Thyroid gland (tissue), 4 donors: Measurements from ENCODE around the gene PRKCH. TPM values are rescaled to one million over a fixed set of nuclear protein-coding genes. Genes with fewer than 3 reads are reported as not detected.

Source experiments
- DNase-seq, 2 donors: peaks; one replicate each; pipeline ENCODE4 v3.0.0-alpha.2; 2019
- H3K27ac ChIP-seq, 3 donors: fragments of 200-600 bp; sonication (generic); 1 replicate in 2 of 3; 2 replicates in 1 of 3; pipeline ENCODE4 v1.5.1; 2016 to 2019; ENCODE audit warnings: mild to moderate bottlenecking in 1 of 3, moderate library complexity in 1 of 3
- H3K27me3 ChIP-seq: fragments of 200-600 bp; sonication (generic); one replicate; pipeline ENCODE4 v1.5.1; 2019
- H3K36me3 ChIP-seq, 2 donors: fragments of 200-600 bp; sonication (generic); one replicate each; pipeline ENCODE4 v1.5.1; 2016 to 2019
- H3K4me1 ChIP-seq, 2 donors: fragments of 200-600 bp; sonication (generic); one replicate each; pipeline ENCODE4 v1.5.1; 2017 to 2019
- H3K4me3 ChIP-seq, 3 donors: fragments of 200-600 bp; sonication (generic); replicated peaks in 1 of 3; 1 replicate in 2 of 3; 2 replicates in 1 of 3; pipeline ENCODE4 v1.5.1; 2016; ENCODE audit warnings: mild to moderate bottlenecking in 1 of 3
- H3K9me3 ChIP-seq: fragments of 200-600 bp; sonication (generic); one replicate; pipeline ENCODE4 v1.5.1; 2017
- CTCF ChIP-seq, 6 experiments: fragments of 200-600 bp in 3 of 6; fragments of 450-650 bp in 3 of 6; sonication (generic) in 3 of 6; IDR thresholded peaks; one replicate each; pipeline ENCODE4 v1.5.1; 2016 to 2019; ENCODE audit warnings: antibody characterized with exemption in 6 of 6, mild to moderate bottlenecking in 2 of 6, inconsistent platforms in 1 of 6, moderate library complexity in 1 of 6
- POLR2A ChIP-seq, 2 donors: fragments of 450-650 bp; IDR thresholded peaks; one replicate each; pipeline ENCODE4 v1.6.1; 2017; ENCODE audit warnings: antibody characterized with exemption in 2 of 2, mild to moderate bottlenecking in 2 of 2, moderate library complexity in 1 of 2
- WGBS, 2 donors: methylation state at CpG; one replicate each; pipeline ENCODE4 v1.1.5; 2017; 5-methylcytosine and 5-hydroxymethylcytosine counted together
- intact Hi-C: fragments of 100-400 bp; cut with DNase I; formaldehyde crosslinking; loops from one replicate; pipeline ENCODE4 v1.15.1; 2023
- total RNA-seq, 4 donors: library from RNA; depleted of rRNA; stranded (reverse); fragments of >200 nt; gene quantifications; one replicate each; pipeline ENCODE4 v1.2.3, GENCODE V29; 2016

Gene PRKCH
- total RNA-seq, 4 donors from 2014 or later = 34.0 to 68.7 (median 49.8) TPM

GRCh38 chr14:61491876-61492434, 170.6 kb downstream of the PRKCH start:
- intact Hi-C loops = no loop called here
- WGBS, 2 donors = 83 to 85% methylated on average over 5 of the region's 5 CpGs
- peaks cover 21 to 48% of the 10 kb centered on the region in 2 donors for H3K4me1 ChIP-seq
- peak overlapping the region; percentile 73 to 87 (median 80) for H3K27ac ChIP-seq
- no peaks in the 10 kb centered on the region for H3K36me3 ChIP-seq
- H3K4me3 ChIP-seq = no peak overlapping the region
- no peaks in the 10 kb centered on the region for H3K9me3 ChIP-seq
- DNase-seq = no peak
- no peak for TF ChIP-seq POLR2A (IDR thresholded peaks at IDR 0.05)
- TF ChIP-seq CTCF (IDR thresholded peaks at IDR 0.05) = no peak
- no peaks in the 10 kb centered on the region for H3K27me3 ChIP-seq

GRCh38 chr14:61492474-61492873, 171.1 kb downstream of the PRKCH start:
- TF ChIP-seq CTCF (IDR thresholded peaks at IDR 0.05) (no peak), POLR2A (IDR thresholded peaks at IDR 0.05) (no peak)
- peaks cover 21 to 48% of the 10 kb centered on the region in 2 donors for H3K4me1 ChIP-seq
- DNase-seq = no peak
- no peaks in the 10 kb centered on the region for H3K9me3 ChIP-seq
- no peaks in the 10 kb centered on the region for H3K27me3 ChIP-seq
- 94 to 95% methylated on average over 3 of the region's 3 CpGs for WGBS, 2 donors
- H3K4me3 ChIP-seq = no peak overlapping the region
- no peaks in the 10 kb centered on the region for H3K36me3 ChIP-seq
- intact Hi-C loops = no loop called here
- H3K27ac ChIP-seq = peak overlapping the region in 2 of 3 donors; percentile 73 to 80

GRCh38 chr14:61493239-61493638, 171.9 kb downstream of the PRKCH start:
- WGBS, 2 donors = 67 to 95% methylated on average over 2 to 3 of the region's 3 CpGs
- TF ChIP-seq CTCF (IDR thresholded peaks at IDR 0.05) (no peak), POLR2A (IDR thresholded peaks at IDR 0.05) (no peak)
- no peaks in the 10 kb centered on the region for H3K9me3 ChIP-seq
- no peaks in the 10 kb centered on the region for H3K27me3 ChIP-seq
- no peak for DNase-seq
- H3K4me1 ChIP-seq = peaks cover 22 to 51% of the 10 kb centered on the region in 2 donors
- H3K36me3 ChIP-seq = no peaks in the 10 kb centered on the region
- intact Hi-C loops = no loop called here
- H3K27ac ChIP-seq = peak overlapping the region in 2 of 3 donors; percentile 73 to 80
- H3K4me3 ChIP-seq = no peak overlapping the region

GRCh38 chr14:61494018-61494417, 172.6 kb downstream of the PRKCH start:
- DNase-seq = no peak
- 65 to 86% methylated on average over 1 of the region's 1 CpG for WGBS, 2 donors
- no peaks in the 10 kb centered on the region for H3K36me3 ChIP-seq
- no peaks in the 10 kb centered on the region for H3K27me3 ChIP-seq
- intact Hi-C loops = no loop called here
- H3K9me3 ChIP-seq = no peaks in the 10 kb centered on the region
- no peak overlapping the region for H3K4me3 ChIP-seq
- TF ChIP-seq CTCF (IDR thresholded peaks at IDR 0.05) (no peak), POLR2A (IDR thresholded peaks at IDR 0.05) (no peak)
- no peak overlapping the region for H3K27ac ChIP-seq
- H3K4me1 ChIP-seq = peaks cover 30 to 52% of the 10 kb centered on the region in 2 donors

GRCh38 chr14:61495809-61496208, 174.4 kb downstream of the PRKCH start:
- WGBS, 2 donors = 93 to 99% methylated on average over 5 of the region's 5 CpGs
- Histone ChIP-seq H3K27ac (no peak overlapping the region), H3K4me3 (no peak overlapping the region), H3K27me3 (no peaks in the 10 kb centered on the region), H3K36me3 (no peaks in the 10 kb centered on the region), H3K9me3 (no peaks in the 10 kb centered on the region), H3K4me1 (peaks cover 44 to 55% of the 10 kb centered on the region in 2 donors)
- DNase-seq = no peak
- TF ChIP-seq CTCF (IDR thresholded peaks at IDR 0.05) = no peak
- no peak for TF ChIP-seq POLR2A (IDR thresholded peaks at IDR 0.05)
- intact Hi-C loops = no loop called here
